ENCODE data around the gene LIME1. TPM values are rescaled to one million over a fixed set of nuclear protein-coding genes. Genes with fewer than 3 reads are reported as not detected.

The LIME1 gene
- total and polyA plus RNA-seq, 4 donors: 6.5 to 57.6 (median 8.6) TPM

GRCh38 chr20:63691711-63692435 lies 44.6 kb upstream of the LIME1 start:
- no peaks in the 10 kb centered on the region for H3K27me3 ChIP-seq (ENCODE audit: control insufficient read depth in 1 of 2, insufficient read depth in 2 of 2, low read length in 1 of 2)
- ATAC-seq (ENCODE audit: low FRiP score): no peak
- H3K36me3 ChIP-seq (ENCODE audit: control insufficient read depth in 1 of 2, insufficient read depth in 2 of 2, low read length in 1 of 2): no peaks in the 10 kb centered on the region
- no peak overlapping the region for H3K4me3 ChIP-seq (ENCODE audit: low read length in 2 of 2)
- no peaks in the 10 kb centered on the region for H3K9me3 ChIP-seq (ENCODE audit: control insufficient read depth, low read length)
- H3K27ac ChIP-seq (ENCODE audit: low read depth in 1 of 2, low read length in 2 of 2): no peak overlapping the region
- intact Hi-C loops (cut with DNase I): no loop called here
- DNase-seq: peak; percentile 44 to 75
- H3K4me1 ChIP-seq (ENCODE audit: control insufficient read depth in 1 of 2, insufficient read depth in 2 of 2, low read length in 2 of 2): no peaks in the 10 kb centered on the region
- 85 to 87% methylated on average over 21 of the region's 21 CpGs for WGBS, 2 donors

GRCh38 chr20:63692436-63693082 lies 43.9 kb upstream of the LIME1 start:
- no peaks in the 10 kb centered on the region for H3K4me1 ChIP-seq (ENCODE audit: control insufficient read depth in 1 of 2, insufficient read depth in 2 of 2, low read length in 2 of 2)
- no peaks in the 10 kb centered on the region for H3K36me3 ChIP-seq (ENCODE audit: control insufficient read depth in 1 of 2, insufficient read depth in 2 of 2, low read length in 1 of 2)
- ATAC-seq (ENCODE audit: low FRiP score) (peak; percentile 2), DNase-seq (peak; percentile 60 to 76)
- WGBS, 2 donors: 72 to 75% methylated on average over 20 of the region's 20 CpGs
- no peaks in the 10 kb centered on the region for H3K27me3 ChIP-seq (ENCODE audit: control insufficient read depth in 1 of 2, insufficient read depth in 2 of 2, low read length in 1 of 2)
- H3K9me3 ChIP-seq (ENCODE audit: control insufficient read depth, low read length): no peaks in the 10 kb centered on the region
- H3K27ac ChIP-seq (ENCODE audit: low read depth in 1 of 2, low read length in 2 of 2): no peak overlapping the region
- no peak overlapping the region for H3K4me3 ChIP-seq (ENCODE audit: low read length in 2 of 2)
- intact Hi-C loops (cut with DNase I): no loop called here

GRCh38 chr20:63693083-63693732 lies 43.3 kb upstream of the LIME1 start:
- DNase-seq: peak; percentile 44 to 51
- Histone ChIP-seq H3K9me3 (ENCODE audit: control insufficient read depth, low read length) (no peaks in the 10 kb centered on the region), H3K36me3 (ENCODE audit: control insufficient read depth in 1 of 2, insufficient read depth in 2 of 2, low read length in 1 of 2) (no peaks in the 10 kb centered on the region)

GRCh38 chr20:63693733-63694583 lies 42.5 kb upstream of the LIME1 start:
- Histone ChIP-seq H3K27ac (ENCODE audit: low read depth in 1 of 2, low read length in 2 of 2) (no peak overlapping the region), H3K4me3 (ENCODE audit: low read length in 2 of 2) (no peak overlapping the region), H3K4me1 (ENCODE audit: control insufficient read depth in 1 of 2, insufficient read depth in 2 of 2, low read length in 2 of 2) (no peaks in the 10 kb centered on the region), H3K9me3 (ENCODE audit: control insufficient read depth, low read length) (no peaks in the 10 kb centered on the region), H3K36me3 (ENCODE audit: control insufficient read depth in 1 of 2, insufficient read depth in 2 of 2, low read length in 1 of 2) (no peaks in the 10 kb centered on the region), H3K27me3 (ENCODE audit: control insufficient read depth in 1 of 2, insufficient read depth in 2 of 2, low read length in 1 of 2) (no peaks in the 10 kb centered on the region)
- peak; percentile 52 to 77 for DNase-seq
- 94% methylated on average over 21 of the region's 21 CpGs for WGBS, 2 donors
- no peak for ATAC-seq (ENCODE audit: low FRiP score)
- intact Hi-C loops (cut with DNase I): no loop called here

More at GRCh38 chr20:63693083-63693732, 43.3 kb upstream of the LIME1 start:
- intact Hi-C loops (cut with DNase I): no loop called here
- Histone ChIP-seq H3K27ac (ENCODE audit: low read depth in 1 of 2, low read length in 2 of 2) (no peak overlapping the region), H3K4me1 (ENCODE audit: control insufficient read depth in 1 of 2, insufficient read depth in 2 of 2, low read length in 2 of 2) (no peaks in the 10 kb centered on the region), H3K27me3 (ENCODE audit: control insufficient read depth in 1 of 2, insufficient read depth in 2 of 2, low read length in 1 of 2) (no peaks in the 10 kb centered on the region), H3K4me3 (ENCODE audit: low read length in 2 of 2) (no peak overlapping the region)
- WGBS, 2 donors: 80 to 82% methylated on average over 10 of the region's 10 CpGs
- no peak for ATAC-seq (ENCODE audit: low FRiP score)

GRCh38 chr20:63694584-63695423 lies 41.7 kb upstream of the LIME1 start:
- Histone ChIP-seq H3K36me3 (ENCODE audit: control insufficient read depth in 1 of 2, insufficient read depth in 2 of 2, low read length in 1 of 2) (no peaks in the 10 kb centered on the region), H3K27ac (ENCODE audit: low read depth in 1 of 2, low read length in 2 of 2) (no peak overlapping the region), H3K4me1 (ENCODE audit: control insufficient read depth in 1 of 2, insufficient read depth in 2 of 2, low read length in 2 of 2) (no peaks in the 10 kb centered on the region), H3K9me3 (ENCODE audit: control insufficient read depth, low read length) (no peaks in the 10 kb centered on the region), H3K4me3 (ENCODE audit: low read length in 2 of 2) (no peak overlapping the region), H3K27me3 (ENCODE audit: control insufficient read depth in 1 of 2, insufficient read depth in 2 of 2, low read length in 1 of 2) (no peaks in the 10 kb centered on the region)
- peak; percentile 48 to 73 for DNase-seq
- 91% methylated on average over 37 of the region's 37 CpGs for WGBS, 2 donors
- intact Hi-C loops (cut with DNase I): no loop called here
- no peak for ATAC-seq (ENCODE audit: low FRiP score)

GRCh38 chr20:63695424-63696305 lies 40.8 kb upstream of the LIME1 start:
- no peaks in the 10 kb centered on the region for H3K9me3 ChIP-seq (ENCODE audit: control insufficient read depth, low read length)
- no peak overlapping the region for H3K27ac ChIP-seq (ENCODE audit: low read depth in 1 of 2, low read length in 2 of 2)
- ATAC-seq (ENCODE audit: low FRiP score): no peak
- H3K4me3 ChIP-seq (ENCODE audit: low read length in 2 of 2): no peak overlapping the region
- intact Hi-C loops (cut with DNase I): no loop called here
- peak in 1 of 2 donors; percentile 45 for DNase-seq
- H3K4me1 ChIP-seq (ENCODE audit: control insufficient read depth in 1 of 2, insufficient read depth in 2 of 2, low read length in 2 of 2): no peaks in the 10 kb centered on the region
- H3K36me3 ChIP-seq (ENCODE audit: control insufficient read depth in 1 of 2, insufficient read depth in 2 of 2, low read length in 1 of 2): no peaks in the 10 kb centered on the region
- H3K27me3 ChIP-seq (ENCODE audit: control insufficient read depth in 1 of 2, insufficient read depth in 2 of 2, low read length in 1 of 2): no peaks in the 10 kb centered on the region
- WGBS, 2 donors: 71 to 72% methylated on average over 25 of the region's 25 CpGs

- no peaks in the 10 kb centered on the region for H3K27me3 ChIP-seq (ENCODE audit: control insufficient read depth in 1 of 2, insufficient read depth in 2 of 2, low read length in 1 of 2)
- no peaks in the 10 kb centered on the region for H3K4me1 ChIP-seq (ENCODE audit: control insufficient read depth in 1 of 2, insufficient read depth in 2 of 2, low read length in 2 of 2)
- DNase-seq: peak; percentile 63 to 75
- no peak overlapping the region for H3K27ac ChIP-seq (ENCODE audit: low read depth in 1 of 2, low read length in 2 of 2)
- no peaks in the 10 kb centered on the region for H3K9me3 ChIP-seq (ENCODE audit: control insufficient read depth, low read length)
- 32 to 34% methylated on average over 6 of the region's 6 CpGs for WGBS, 2 donors
- no peaks in the 10 kb centered on the region for H3K36me3 ChIP-seq (ENCODE audit: control insufficient read depth in 1 of 2, insufficient read depth in 2 of 2, low read length in 1 of 2)
- no peak overlapping the region for H3K4me3 ChIP-seq (ENCODE audit: low read length in 2 of 2)
- no peak for ATAC-seq (ENCODE audit: low FRiP score)
- intact Hi-C loops (cut with DNase I): no loop called here
These were observed 40.2 kb upstream of the LIME1 start for GRCh38 chr20:63696306-63696627.
